GM12878 (cell line): ENCODE data around the gene HSD17B13.

Experiments
- BCL11A ChIP-seq: IDR thresholded peaks from 2 replicates; pipeline ENCODE4 v1.6.1; 2011; ENCODE audit warnings: low read depth, low read length
- BHLHE40 ChIP-seq, 2 experiments: fragments of 450-650 bp in 1 of 2; IDR thresholded peaks; 2 replicates each; pipeline ENCODE4 v1.6.1; 2011 to 2017; ENCODE audit warnings: low read depth in 2 of 2, borderline replicate concordance in 1 of 2, improper control_type of control experiment in 1 of 2, low read length in 1 of 2, mild to moderate bottlenecking in 1 of 2
- BRCA1 ChIP-seq: IDR thresholded peaks from 2 replicates; pipeline ENCODE4 v1.6.1; 2011; ENCODE audit warnings: low read depth, low read length, improper control_type of control experiment
- CTCF ChIP-seq, 3 experiments: IDR thresholded peaks in 2 of 3; conservative IDR thresholded peaks in 1 of 3; 2 replicates each; pipeline ENCODE4 v1.5.1; 2011; ENCODE audit warnings: low read depth in 3 of 3, low read length in 3 of 3, mild to moderate bottlenecking in 3 of 3, control low read depth in 2 of 3, moderate library complexity in 2 of 3, inconsistent platforms in 1 of 3, mixed read lengths in 1 of 3; ENCODE audit not compliant: control insufficient read depth in 2 of 3, insufficient read depth in 1 of 3; ENCODE audit errors: extremely low read depth in 1 of 3
- GABPA ChIP-seq: IDR thresholded peaks from 2 replicates; pipeline ENCODE4 v1.6.1; 2014; ENCODE audit warnings: antibody characterized with exemption, low read depth, mild to moderate bottlenecking, inconsistent platforms
- KDM1A ChIP-seq: fragments of 200-600 bp; sonication (generic); IDR thresholded peaks from 2 replicates; pipeline ENCODE4 v1.6.1; 2016; ENCODE audit warnings: borderline replicate concordance
- MAX ChIP-seq: IDR thresholded peaks from 2 replicates; pipeline ENCODE4 v1.6.1; 2012; ENCODE audit warnings: low read depth, low read length, improper control_type of control experiment
- POLR2A ChIP-seq: IDR thresholded peaks from 2 replicates; pipeline ENCODE4 v1.6.1; 2011; ENCODE audit warnings: low read depth, mild to moderate bottlenecking, low read length
- SKIL ChIP-seq: fragments of 450-650 bp; IDR thresholded peaks from 2 replicates; pipeline ENCODE4 v1.6.1; 2017; ENCODE audit warnings: mild to moderate bottlenecking, low read depth, inconsistent platforms; ENCODE audit not compliant: poor library complexity, severe bottlenecking
- SREBF2 ChIP-seq: IDR thresholded peaks from 2 replicates; pipeline ENCODE4 v1.6.1; 2012; ENCODE audit warnings: mild to moderate bottlenecking, low read length
- TAF1 ChIP-seq: IDR thresholded peaks from 2 replicates; pipeline ENCODE4 v1.6.1; 2011; ENCODE audit warnings: mild to moderate bottlenecking, low read depth, low read length, borderline replicate concordance

- TF ChIP-seq CTCF (IDR thresholded peaks at IDR 0.05 in 2 of 3, conservative IDR thresholded peaks at IDR 0.05 in 1 of 3; ENCODE audit: control insufficient read depth in 2 of 3, extremely low read depth in 1 of 3, insufficient read depth in 1 of 3, low read depth in 3 of 3, low read length in 3 of 3), result no peak
- TF ChIP-seq SREBF2, result no peak
- TF ChIP-seq POLR2A, result no peak
- no peak for TF ChIP-seq BHLHE40 (IDR thresholded peaks at IDR 0.05; ENCODE audit: borderline replicate concordance in 1 of 2, low read depth in 2 of 2, low read length in 1 of 2)
- TF ChIP-seq GABPA, result no peak
- TF ChIP-seq BRCA1, result no peak
- TF ChIP-seq KDM1A, result no peak
- TF ChIP-seq MAX, result no peak
- no peak for TF ChIP-seq BCL11A
- TF ChIP-seq SKIL, result no peak
- no peak for TF ChIP-seq TAF1
These were observed 794 bp downstream of the HSD17B13 start for GRCh38 chr4:87321888-87322287.
